HG02852 (cell line): ENCODE measurements around the gene MTURN.
A peak's percentile ranks its signal among the peaks of the same experiment; 100 is the strongest.
"Not testable (repeated sequence)": the region's sequence is repeated elsewhere in the genome, so short reads cannot be mapped to it uniquely, and the experiment has no call there.

Source experiments
- ATAC-seq: cut with Tn5 transposase; IDR thresholded peaks from one replicate; pipeline ENCODE4 v1.9.1; 2021; ENCODE audit warnings: mild to moderate bottlenecking, moderate library complexity; ENCODE audit not compliant: unreplicated experiment

MTURN gene

GRCh38 chr7:30134611-30135300, at the start of gene MTURN:
Gene MTURN (plus strand): TSS chr7:30134986. CDS start chr7:30135137, 151 bp downstream.
- ATAC-seq: peak; percentile 83

- no peak for ATAC-seq
These were observed 48.3 kb upstream of the MTURN start for GRCh38 chr7:30086529-30086928.

- ATAC-seq: no peak
These were observed 47.4 kb upstream of the MTURN start for GRCh38 chr7:30087371-30087770.

DNA sequence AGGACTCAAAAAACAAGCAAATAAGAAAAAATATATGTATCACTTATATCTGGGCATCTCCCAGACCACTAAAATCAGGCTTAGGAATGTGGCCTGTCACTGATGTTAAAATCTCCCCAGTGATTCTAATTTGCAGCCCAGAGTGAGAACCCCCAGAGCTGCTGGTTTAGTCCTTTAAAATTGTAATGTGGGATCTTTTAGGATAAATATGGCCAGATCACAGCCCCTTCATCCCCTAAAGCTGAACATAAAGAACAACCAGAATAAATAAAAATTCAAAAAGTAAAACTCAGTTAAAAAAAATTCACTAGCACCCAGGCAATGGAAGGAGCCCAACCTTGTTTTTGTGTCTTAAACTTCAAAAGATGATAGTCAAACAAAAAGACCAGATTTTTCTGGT, 46.4 kb upstream of the MTURN start:
- ATAC-seq: no peak

- ATAC-seq: no peak
These were observed 44.7 kb upstream of the MTURN start for GRCh38 chr7:30090111-30090510.

DNA sequence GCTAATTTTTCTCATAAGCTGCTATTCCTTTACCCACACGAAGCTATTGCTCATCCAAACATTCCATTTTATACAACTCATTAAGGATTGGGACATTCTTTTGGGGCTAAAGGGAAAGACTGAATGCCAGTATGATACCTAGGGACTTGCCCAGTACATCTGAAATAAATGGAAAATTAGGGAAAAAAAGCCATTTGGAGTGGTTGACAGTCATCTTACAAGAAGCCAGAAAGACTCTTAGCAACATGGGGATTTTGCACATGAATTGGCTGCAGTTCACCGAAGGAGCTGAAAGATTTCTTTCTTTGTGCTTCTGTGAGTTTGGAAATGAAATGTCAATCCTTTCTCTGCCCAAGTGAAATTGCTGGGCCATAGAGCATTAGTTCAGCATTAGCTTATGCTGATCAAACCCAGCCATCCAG, 43.3 kb upstream of the MTURN start:
- no peak for ATAC-seq

- ATAC-seq: no peak
These were observed 42.8 kb upstream of the MTURN start for GRCh38 chr7:30091987-30092386.

DNA sequence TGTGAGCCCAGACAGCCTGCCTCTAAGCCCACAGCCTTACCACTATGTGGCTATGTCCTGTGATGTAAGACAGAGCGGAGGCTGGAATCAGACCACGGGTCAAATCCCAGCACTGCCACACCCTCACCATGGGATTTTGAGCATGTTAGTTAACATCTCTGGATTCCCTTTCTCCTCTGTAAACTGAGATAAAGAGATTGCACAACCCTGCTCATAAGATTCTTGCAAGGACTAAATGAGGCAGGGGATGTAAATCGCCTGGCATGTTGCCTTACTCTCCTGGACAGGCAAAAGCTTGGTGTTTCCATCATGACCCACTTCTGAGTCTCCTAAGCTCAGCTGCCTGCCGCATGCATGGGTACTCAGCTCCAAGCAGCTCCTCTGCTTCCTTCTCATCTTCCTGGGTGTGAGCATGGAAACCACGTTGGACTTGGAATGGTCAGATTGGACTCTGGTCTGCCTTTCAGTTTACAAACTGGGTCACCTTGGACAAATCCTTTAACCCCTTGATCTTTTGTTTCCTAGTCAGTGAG, 41.3 kb upstream of the MTURN start:
- ATAC-seq: no peak

- ATAC-seq: not testable (repeated sequence)
These were observed 36.2 kb upstream of the MTURN start for GRCh38 chr7:30098599-30098998.

- no peak for ATAC-seq
These were observed 32.5 kb upstream of the MTURN start for GRCh38 chr7:30102281-30102680.

GRCh38 chr7:30104157-30104556, 30.6 kb upstream of the MTURN start:
- ATAC-seq: no peak

GRCh38 chr7:30112103-30112713, 22.6 kb upstream of the MTURN start:
- no peak for ATAC-seq

- ATAC-seq: no peak
These were observed 21.6 kb upstream of the MTURN start for GRCh38 chr7:30113144-30113543.

DNA sequence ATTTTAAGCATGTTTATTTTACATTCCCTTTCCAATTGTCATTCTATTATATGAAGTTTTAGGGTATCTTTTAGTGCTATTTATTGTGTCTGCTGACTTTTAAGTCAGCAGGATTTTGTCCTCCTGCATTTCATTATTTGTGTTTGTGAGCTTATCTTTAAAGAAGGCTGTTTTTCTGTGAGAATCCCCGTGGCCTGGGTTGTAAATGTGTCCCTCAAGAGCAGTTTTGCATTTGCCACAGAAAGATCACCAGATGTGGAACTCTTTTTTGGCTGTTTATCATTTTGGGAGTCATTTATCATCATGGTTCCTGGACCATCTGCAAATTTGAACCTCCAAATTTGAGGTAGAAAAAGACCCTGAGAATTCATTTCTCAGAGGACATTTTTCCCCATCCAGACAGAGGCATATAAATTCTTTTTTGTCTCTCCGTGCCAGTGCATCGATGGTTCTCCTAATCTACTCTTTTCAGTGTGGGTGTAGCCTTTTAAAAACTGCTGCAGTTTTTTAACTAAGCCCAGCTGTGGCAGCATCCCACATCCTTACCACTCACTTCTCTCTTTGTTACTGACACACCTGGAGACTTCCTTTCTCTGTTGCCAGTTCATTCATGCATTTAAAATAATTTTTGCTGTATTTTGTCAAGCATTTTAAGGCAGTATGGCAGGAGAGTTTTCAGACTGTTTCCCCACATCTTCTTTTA, 20.1 kb upstream of the MTURN start:
- ATAC-seq: no peak

DNA sequence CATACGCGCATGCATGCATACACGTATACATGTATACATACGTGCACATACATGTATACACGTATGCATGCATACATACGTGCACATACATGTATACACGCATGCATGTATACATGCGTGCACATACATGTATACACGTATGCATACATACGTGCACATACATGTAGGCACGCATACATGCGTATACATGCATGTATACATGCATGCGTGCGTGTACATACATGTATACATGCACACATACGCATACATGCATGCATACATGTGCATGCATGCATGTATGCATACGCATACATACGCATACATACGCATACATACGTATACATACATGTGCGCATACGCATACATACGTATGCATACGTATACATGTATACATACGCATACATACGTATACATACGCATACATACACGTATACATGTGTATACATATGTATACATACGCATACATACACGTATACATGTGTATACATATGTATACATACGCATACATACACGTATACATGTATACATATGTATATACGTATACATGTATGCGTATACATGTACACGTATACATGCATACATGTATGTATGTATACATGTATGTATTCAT, 19.0 kb upstream of the MTURN start:
- no peak for ATAC-seq

- no peak for ATAC-seq
These were observed 18.0 kb upstream of the MTURN start for GRCh38 chr7:30116771-30117170.

GRCh38 chr7:30117896-30118295, 16.9 kb upstream of the MTURN start:
- ATAC-seq: no peak

- ATAC-seq: no peak
These were observed 14.8 kb upstream of the MTURN start for GRCh38 chr7:30119890-30120577.

- ATAC-seq: no peak
These were observed 813 bp upstream of the MTURN start for GRCh38 chr7:30133736-30134610.
